WTC11 (cell line): Measurements from ENCODE around the gene TNNT3.

Experiments used
- CTCF ChIP-seq: fragments of 200-600 bp; IDR thresholded peaks from 2 replicates; pipeline ENCODE4 v1.8.0; 2022; ENCODE audit warnings: antibody characterized with exemption
- NR1H2 ChIP-seq: sonication (generic); formaldehyde crosslinking; IDR thresholded peaks from 2 replicates; pipeline ENCODE4 v1.9.0; 2021; ENCODE audit warnings: mild to moderate bottlenecking, moderate library complexity, missing genetic modification reagents
- NR3C1 ChIP-seq: sonication (generic); formaldehyde crosslinking; conservative IDR thresholded peaks from 2 replicates; pipeline ENCODE4 v1.8.1; 2023; ENCODE audit warnings: low read depth, mild to moderate bottlenecking, missing genetic modification reagents
- SP1 ChIP-seq: sonication (generic); formaldehyde crosslinking; conservative IDR thresholded peaks from 2 replicates; pipeline ENCODE4 v1.8.1; 2022; ENCODE audit warnings: missing genetic modification reagents
- TCF7 ChIP-seq: sonication (generic); formaldehyde crosslinking; IDR thresholded peaks from 2 replicates; pipeline ENCODE4 v1.8.0; 2022; ENCODE audit warnings: mild to moderate bottlenecking, low read depth, missing genetic modification reagents, moderate library complexity
- ZBTB43 ChIP-seq: sonication (generic); formaldehyde crosslinking; IDR thresholded peaks from 2 replicates; pipeline ENCODE4 v1.8.1; 2023; ENCODE audit warnings: mild to moderate bottlenecking, missing genetic modification reagents
- ZNF396 ChIP-seq: fragments of 250-450 bp; sonication (Bioruptor Pico); IDR thresholded peaks from 2 replicates; pipeline ENCODE4 v1.8.0; 2021; ENCODE audit warnings: mild to moderate bottlenecking, moderate library complexity, borderline replicate concordance
- ZNF423 ChIP-seq: fragments of 250-450 bp; sonication (Bioruptor Pico); IDR thresholded peaks from 2 replicates; pipeline ENCODE4 v2.1.2; 2022; ENCODE audit warnings: mild to moderate bottlenecking, moderate library complexity
- TF ChIP-seq, protein P1 (sequence below): sonication (generic); formaldehyde crosslinking; conservative IDR thresholded peaks from 2 replicates; pipeline ENCODE4 v1.8.1; 2022; ENCODE audit warnings: mild to moderate bottlenecking, missing genetic modification reagents
- TF ChIP-seq, protein P2 (sequence below): sonication (generic); formaldehyde crosslinking; conservative IDR thresholded peaks from 2 replicates; pipeline ENCODE4 v1.8.1; 2023; ENCODE audit warnings: mild to moderate bottlenecking, low read depth, missing genetic modification reagents, moderate library complexity

- TF ChIP-seq, protein P1, sequence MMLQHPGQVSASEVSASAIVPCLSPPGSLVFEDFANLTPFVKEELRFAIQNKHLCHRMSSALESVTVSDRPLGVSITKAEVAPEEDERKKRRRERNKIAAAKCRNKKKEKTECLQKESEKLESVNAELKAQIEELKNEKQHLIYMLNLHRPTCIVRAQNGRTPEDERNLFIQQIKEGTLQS (CRISPR knock-in tag): no peak
- TF ChIP-seq CTCF (no peak), SP1 (no peak), TCF7 (CRISPR knock-in tag) (no peak), ZNF423 (CRISPR knock-in tag) (no peak), ZBTB43 (CRISPR knock-in tag) (no peak), ZNF396 (no peak), NR1H2 (no peak), NR3C1 (CRISPR knock-in tag) (no peak)
- TF ChIP-seq, protein P2, sequence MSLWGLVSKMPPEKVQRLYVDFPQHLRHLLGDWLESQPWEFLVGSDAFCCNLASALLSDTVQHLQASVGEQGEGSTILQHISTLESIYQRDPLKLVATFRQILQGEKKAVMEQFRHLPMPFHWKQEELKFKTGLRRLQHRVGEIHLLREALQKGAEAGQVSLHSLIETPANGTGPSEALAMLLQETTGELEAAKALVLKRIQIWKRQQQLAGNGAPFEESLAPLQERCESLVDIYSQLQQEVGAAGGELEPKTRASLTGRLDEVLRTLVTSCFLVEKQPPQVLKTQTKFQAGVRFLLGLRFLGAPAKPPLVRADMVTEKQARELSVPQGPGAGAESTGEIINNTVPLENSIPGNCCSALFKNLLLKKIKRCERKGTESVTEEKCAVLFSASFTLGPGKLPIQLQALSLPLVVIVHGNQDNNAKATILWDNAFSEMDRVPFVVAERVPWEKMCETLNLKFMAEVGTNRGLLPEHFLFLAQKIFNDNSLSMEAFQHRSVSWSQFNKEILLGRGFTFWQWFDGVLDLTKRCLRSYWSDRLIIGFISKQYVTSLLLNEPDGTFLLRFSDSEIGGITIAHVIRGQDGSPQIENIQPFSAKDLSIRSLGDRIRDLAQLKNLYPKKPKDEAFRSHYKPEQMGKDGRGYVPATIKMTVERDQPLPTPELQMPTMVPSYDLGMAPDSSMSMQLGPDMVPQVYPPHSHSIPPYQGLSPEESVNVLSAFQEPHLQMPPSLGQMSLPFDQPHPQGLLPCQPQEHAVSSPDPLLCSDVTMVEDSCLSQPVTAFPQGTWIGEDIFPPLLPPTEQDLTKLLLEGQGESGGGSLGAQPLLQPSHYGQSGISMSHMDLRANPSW (CRISPR knock-in tag): no peak
These were observed 34.2 kb downstream of the TNNT3 start for GRCh38 chr11:1953489-1954266.
